ENCODE data around the gene MYO18B.

GRCh38 chr22:25940479-25940878 lies 198.5 kb downstream of the MYO18B start:
- TF ChIP-seq, protein P1, sequence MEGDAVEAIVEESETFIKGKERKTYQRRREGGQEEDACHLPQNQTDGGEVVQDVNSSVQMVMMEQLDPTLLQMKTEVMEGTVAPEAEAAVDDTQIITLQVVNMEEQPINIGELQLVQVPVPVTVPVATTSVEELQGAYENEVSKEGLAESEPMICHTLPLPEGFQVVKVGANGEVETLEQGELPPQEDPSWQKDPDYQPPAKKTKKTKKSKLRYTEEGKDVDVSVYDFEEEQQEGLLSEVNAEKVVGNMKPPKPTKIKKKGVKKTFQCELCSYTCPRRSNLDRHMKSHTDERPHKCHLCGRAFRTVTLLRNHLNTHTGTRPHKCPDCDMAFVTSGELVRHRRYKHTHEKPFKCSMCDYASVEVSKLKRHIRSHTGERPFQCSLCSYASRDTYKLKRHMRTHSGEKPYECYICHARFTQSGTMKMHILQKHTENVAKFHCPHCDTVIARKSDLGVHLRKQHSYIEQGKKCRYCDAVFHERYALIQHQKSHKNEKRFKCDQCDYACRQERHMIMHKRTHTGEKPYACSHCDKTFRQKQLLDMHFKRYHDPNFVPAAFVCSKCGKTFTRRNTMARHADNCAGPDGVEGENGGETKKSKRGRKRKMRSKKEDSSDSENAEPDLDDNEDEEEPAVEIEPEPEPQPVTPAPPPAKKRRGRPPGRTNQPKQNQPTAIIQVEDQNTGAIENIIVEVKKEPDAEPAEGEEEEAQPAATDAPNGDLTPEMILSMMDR (IDR thresholded peaks at IDR 0.05; ENCODE audit: insufficient read depth, low read depth, low read length) = no peak
- no peak for TF ChIP-seq EZH2 (IDR thresholded peaks at IDR 0.05; ENCODE audit: insufficient read depth, low read length)

Measured in astrocyte (in vitro differentiated cells and primary cell).